ENCODE results near the gene PRDM5.

Gene PRDM5

GRCh38 chr4:120815361-120815760 is 107.2 kb downstream of the PRDM5 start:
- no peak for DNase-seq

- no peak for DNase-seq
Measured at GRCh38 chr4:120814886-120815285, 107.6 kb downstream of the PRDM5 start.

GRCh38 chr4:120812216-120812615 is 110.3 kb downstream of the PRDM5 start:
- no peak for DNase-seq

- DNase-seq = no peak
Measured at GRCh38 chr4:120809518-120809917, 113.0 kb downstream of the PRDM5 start.

GRCh38 chr4:120808475-120809141 is 113.9 kb downstream of the PRDM5 start:
- DNase-seq = no peak

GRCh38 chr4:120801137-120801758 is 121.3 kb downstream of the PRDM5 start:
- no peak for DNase-seq

- DNase-seq = no peak
Measured at GRCh38 chr4:120798570-120798969, 124.0 kb downstream of the PRDM5 start.

- DNase-seq = no peak
Measured at GRCh38 chr4:120796271-120796670, 126.3 kb downstream of the PRDM5 start.

GRCh38 chr4:120785202-120785601 is 137.3 kb downstream of the PRDM5 start:
- DNase-seq = no peak

GRCh38 chr4:120777459-120777858 is 145.1 kb downstream of the PRDM5 start:
- DNase-seq = no peak

GRCh38 chr4:120775431-120775830 is 147.1 kb downstream of the PRDM5 start:
- DNase-seq = no peak

- DNase-seq = no peak
Measured at GRCh38 chr4:120773641-120774040, 148.9 kb downstream of the PRDM5 start.

- no peak for DNase-seq
Measured at GRCh38 chr4:120771907-120772306, 150.6 kb downstream of the PRDM5 start.

GRCh38 chr4:120770897-120771296 is 151.6 kb downstream of the PRDM5 start:
- DNase-seq = no peak

- no peak for DNase-seq
Measured at GRCh38 chr4:120769227-120769626, 153.3 kb downstream of the PRDM5 start.

- DNase-seq = no peak
Measured at GRCh38 chr4:120765260-120765680, 157.3 kb downstream of the PRDM5 start.

- no peak for DNase-seq
Measured at GRCh38 chr4:120763650-120764049, 158.9 kb downstream of the PRDM5 start.

- DNase-seq = no peak
Measured at GRCh38 chr4:120761070-120761469, 161.5 kb downstream of the PRDM5 start.

GRCh38 chr4:120760047-120760446 is 162.5 kb downstream of the PRDM5 start:
- no peak for DNase-seq

GRCh38 chr4:120755864-120756263 is 166.7 kb downstream of the PRDM5 start:
- DNase-seq = no peak

- no peak for DNase-seq
Measured at GRCh38 chr4:120754590-120754989, 167.9 kb downstream of the PRDM5 start.

GRCh38 chr4:120753854-120754253 is 168.7 kb downstream of the PRDM5 start:
- DNase-seq = no peak

GRCh38 chr4:120750152-120750525 is 172.4 kb downstream of the PRDM5 start:
- no peak for DNase-seq

GRCh38 chr4:120749445-120750151 is 172.9 kb downstream of the PRDM5 start:
- DNase-seq = no peak
